ENCODE data around the gene WNT5A. TPM values are rescaled to one million over a fixed set of nuclear protein-coding genes. Genes with fewer than 3 reads are reported as not detected.

Gene WNT5A
- polyA plus RNA-seq, 2 donors: 9.1 to 11.1 TPM

- H3K27ac ChIP-seq (ENCODE audit: low read depth in 2 of 2, low read length in 1 of 2): no peak overlapping the region
- H3K27me3 ChIP-seq (ENCODE audit: control insufficient read depth in 1 of 2, insufficient read depth in 2 of 2, low read length in 2 of 2): no peaks in the 10 kb centered on the region
- WGBS, 2 donors: 86 to 87% methylated on average over 12 of the region's 12 CpGs
- no peaks in the 10 kb centered on the region for H3K9me3 ChIP-seq (ENCODE audit: control insufficient read depth in 2 of 2, insufficient read depth in 1 of 2, low read depth in 1 of 2, low read length in 1 of 2)
- no peaks in the 10 kb centered on the region for H3K36me3 ChIP-seq (ENCODE audit: control insufficient read depth in 2 of 2, insufficient read depth in 2 of 2, low read length in 1 of 2)
- no peaks in the 10 kb centered on the region for H3K4me1 ChIP-seq (ENCODE audit: control insufficient read depth in 2 of 2, insufficient read depth in 2 of 2, low read length in 1 of 2)
- H3K4me3 ChIP-seq (ENCODE audit: low read depth in 1 of 2, low read length in 2 of 2): no peak overlapping the region
Observed at GRCh38 chr3:55455915-55456314, 31.2 kb downstream of the WNT5A start.

- 57 to 61% methylated on average over 3 of the region's 3 CpGs for WGBS, 2 donors
- no peaks in the 10 kb centered on the region for H3K4me1 ChIP-seq (ENCODE audit: control insufficient read depth in 2 of 2, insufficient read depth in 2 of 2, low read length in 1 of 2)
Observed at GRCh38 chr3:55454611-55455010, 32.5 kb downstream of the WNT5A start.

GRCh38 chr3:55453886-55454496, 33.1 kb downstream of the WNT5A start:
- no peak overlapping the region for H3K27ac ChIP-seq (ENCODE audit: low read depth in 2 of 2, low read length in 1 of 2)
- no peak overlapping the region for H3K4me3 ChIP-seq (ENCODE audit: low read depth in 1 of 2, low read length in 2 of 2)
- 52 to 56% methylated on average over 3 of the region's 3 CpGs for WGBS, 2 donors
- no peaks in the 10 kb centered on the region for H3K27me3 ChIP-seq (ENCODE audit: control insufficient read depth in 1 of 2, insufficient read depth in 2 of 2, low read length in 2 of 2)
- no peaks in the 10 kb centered on the region for H3K4me1 ChIP-seq (ENCODE audit: control insufficient read depth in 2 of 2, insufficient read depth in 2 of 2, low read length in 1 of 2)
- no peaks in the 10 kb centered on the region for H3K9me3 ChIP-seq (ENCODE audit: control insufficient read depth in 2 of 2, insufficient read depth in 1 of 2, low read depth in 1 of 2, low read length in 1 of 2)
- no peaks in the 10 kb centered on the region for H3K36me3 ChIP-seq (ENCODE audit: control insufficient read depth in 2 of 2, insufficient read depth in 2 of 2, low read length in 1 of 2)

More at GRCh38 chr3:55454611-55455010, 32.5 kb downstream of the WNT5A start:
- Histone ChIP-seq H3K27me3 (ENCODE audit: control insufficient read depth in 1 of 2, insufficient read depth in 2 of 2, low read length in 2 of 2) (no peaks in the 10 kb centered on the region), H3K4me3 (ENCODE audit: low read depth in 1 of 2, low read length in 2 of 2) (no peak overlapping the region), H3K36me3 (ENCODE audit: control insufficient read depth in 2 of 2, insufficient read depth in 2 of 2, low read length in 1 of 2) (no peaks in the 10 kb centered on the region), H3K9me3 (ENCODE audit: control insufficient read depth in 2 of 2, insufficient read depth in 1 of 2, low read depth in 1 of 2, low read length in 1 of 2) (no peaks in the 10 kb centered on the region), H3K27ac (ENCODE audit: low read depth in 2 of 2, low read length in 1 of 2) (no peak overlapping the region)

GRCh38 chr3:55452886-55453285, 34.2 kb downstream of the WNT5A start:
- Histone ChIP-seq H3K27ac (ENCODE audit: low read depth in 2 of 2, low read length in 1 of 2) (no peak overlapping the region), H3K4me1 (ENCODE audit: control insufficient read depth in 2 of 2, insufficient read depth in 2 of 2, low read length in 1 of 2) (no peaks in the 10 kb centered on the region), H3K27me3 (ENCODE audit: control insufficient read depth in 1 of 2, insufficient read depth in 2 of 2, low read length in 2 of 2) (no peaks in the 10 kb centered on the region), H3K36me3 (ENCODE audit: control insufficient read depth in 2 of 2, insufficient read depth in 2 of 2, low read length in 1 of 2) (no peaks in the 10 kb centered on the region), H3K9me3 (ENCODE audit: control insufficient read depth in 2 of 2, insufficient read depth in 1 of 2, low read depth in 1 of 2, low read length in 1 of 2) (no peaks in the 10 kb centered on the region), H3K4me3 (ENCODE audit: low read depth in 1 of 2, low read length in 2 of 2) (no peak overlapping the region)
- WGBS, 2 donors: 88 to 89% methylated on average over 2 of the region's 2 CpGs

- 75 to 84% methylated on average over 1 of the region's 1 CpG for WGBS, 2 donors
- Histone ChIP-seq H3K4me3 (ENCODE audit: low read depth in 1 of 2, low read length in 2 of 2) (no peak overlapping the region), H3K9me3 (ENCODE audit: control insufficient read depth in 2 of 2, insufficient read depth in 1 of 2, low read depth in 1 of 2, low read length in 1 of 2) (no peaks in the 10 kb centered on the region), H3K27me3 (ENCODE audit: control insufficient read depth in 1 of 2, insufficient read depth in 2 of 2, low read length in 2 of 2) (no peaks in the 10 kb centered on the region), H3K27ac (ENCODE audit: low read depth in 2 of 2, low read length in 1 of 2) (no peak overlapping the region), H3K36me3 (ENCODE audit: control insufficient read depth in 2 of 2, insufficient read depth in 2 of 2, low read length in 1 of 2) (no peaks in the 10 kb centered on the region), H3K4me1 (ENCODE audit: control insufficient read depth in 2 of 2, insufficient read depth in 2 of 2, low read length in 1 of 2) (peaks cover 0 to 2% of the 10 kb centered on the region in 2 donors)
Observed at GRCh38 chr3:55449527-55449926, 37.6 kb downstream of the WNT5A start.

GRCh38 chr3:55446850-55447249, 40.3 kb downstream of the WNT5A start:
- Histone ChIP-seq H3K27me3 (ENCODE audit: control insufficient read depth in 1 of 2, insufficient read depth in 2 of 2, low read length in 2 of 2) (no peaks in the 10 kb centered on the region), H3K9me3 (ENCODE audit: control insufficient read depth in 2 of 2, insufficient read depth in 1 of 2, low read depth in 1 of 2, low read length in 1 of 2) (no peaks in the 10 kb centered on the region), H3K4me1 (ENCODE audit: control insufficient read depth in 2 of 2, insufficient read depth in 2 of 2, low read length in 1 of 2) (peaks cover 0 to 2% of the 10 kb centered on the region in 2 donors), H3K36me3 (ENCODE audit: control insufficient read depth in 2 of 2, insufficient read depth in 2 of 2, low read length in 1 of 2) (no peaks in the 10 kb centered on the region), H3K4me3 (ENCODE audit: low read depth in 1 of 2, low read length in 2 of 2) (no peak overlapping the region), H3K27ac (ENCODE audit: low read depth in 2 of 2, low read length in 1 of 2) (no peak overlapping the region)
- 44 to 49% methylated on average over 7 of the region's 7 CpGs for WGBS, 2 donors

GRCh38 chr3:55445551-55445950, 41.6 kb downstream of the WNT5A start:
- no peak overlapping the region for H3K27ac ChIP-seq (ENCODE audit: low read depth in 2 of 2, low read length in 1 of 2)
- no peaks in the 10 kb centered on the region for H3K27me3 ChIP-seq (ENCODE audit: control insufficient read depth in 1 of 2, insufficient read depth in 2 of 2, low read length in 2 of 2)
- no peaks in the 10 kb centered on the region for H3K9me3 ChIP-seq (ENCODE audit: control insufficient read depth in 2 of 2, insufficient read depth in 1 of 2, low read depth in 1 of 2, low read length in 1 of 2)
- 67 to 70% methylated on average over 6 of the region's 6 CpGs for WGBS, 2 donors
- peaks cover 0 to 2% of the 10 kb centered on the region in 2 donors for H3K4me1 ChIP-seq (ENCODE audit: control insufficient read depth in 2 of 2, insufficient read depth in 2 of 2, low read length in 1 of 2)
- no peaks in the 10 kb centered on the region for H3K36me3 ChIP-seq (ENCODE audit: control insufficient read depth in 2 of 2, insufficient read depth in 2 of 2, low read length in 1 of 2)
- H3K4me3 ChIP-seq (ENCODE audit: low read depth in 1 of 2, low read length in 2 of 2): no peak overlapping the region

- no peak overlapping the region for H3K4me3 ChIP-seq (ENCODE audit: low read depth in 1 of 2, low read length in 2 of 2)
- no peaks in the 10 kb centered on the region for H3K27me3 ChIP-seq (ENCODE audit: control insufficient read depth in 1 of 2, insufficient read depth in 2 of 2, low read length in 2 of 2)
- WGBS, 2 donors: 87 to 88% methylated on average over 3 of the region's 3 CpGs
- no peaks in the 10 kb centered on the region for H3K36me3 ChIP-seq (ENCODE audit: control insufficient read depth in 2 of 2, insufficient read depth in 2 of 2, low read length in 1 of 2)
- H3K4me1 ChIP-seq (ENCODE audit: control insufficient read depth in 2 of 2, insufficient read depth in 2 of 2, low read length in 1 of 2): peaks cover 0 to 2% of the 10 kb centered on the region in 2 donors
- H3K9me3 ChIP-seq (ENCODE audit: control insufficient read depth in 2 of 2, insufficient read depth in 1 of 2, low read depth in 1 of 2, low read length in 1 of 2): no peaks in the 10 kb centered on the region
- H3K27ac ChIP-seq (ENCODE audit: low read depth in 2 of 2, low read length in 1 of 2): no peak overlapping the region
Observed at GRCh38 chr3:55443346-55443745, 43.8 kb downstream of the WNT5A start.

GRCh38 chr3:55442861-55443260, 44.2 kb downstream of the WNT5A start:
- H3K9me3 ChIP-seq (ENCODE audit: control insufficient read depth in 2 of 2, insufficient read depth in 1 of 2, low read depth in 1 of 2, low read length in 1 of 2): no peaks in the 10 kb centered on the region
- H3K36me3 ChIP-seq (ENCODE audit: control insufficient read depth in 2 of 2, insufficient read depth in 2 of 2, low read length in 1 of 2): no peaks in the 10 kb centered on the region
- WGBS, 2 donors: 79 to 84% methylated on average over 3 of the region's 3 CpGs
- peaks cover 0 to 2% of the 10 kb centered on the region in 2 donors for H3K4me1 ChIP-seq (ENCODE audit: control insufficient read depth in 2 of 2, insufficient read depth in 2 of 2, low read length in 1 of 2)
- no peak overlapping the region for H3K27ac ChIP-seq (ENCODE audit: low read depth in 2 of 2, low read length in 1 of 2)
- no peaks in the 10 kb centered on the region for H3K27me3 ChIP-seq (ENCODE audit: control insufficient read depth in 1 of 2, insufficient read depth in 2 of 2, low read length in 2 of 2)
- no peak overlapping the region for H3K4me3 ChIP-seq (ENCODE audit: low read depth in 1 of 2, low read length in 2 of 2)

- 84 to 86% methylated on average over 4 of the region's 4 CpGs for WGBS, 2 donors
Observed at GRCh38 chr3:55441499-55441898, 45.6 kb downstream of the WNT5A start.

More at GRCh38 chr3:55441499-55441898, 45.6 kb downstream of the WNT5A start:
- H3K4me1 ChIP-seq (ENCODE audit: control insufficient read depth in 2 of 2, insufficient read depth in 2 of 2, low read length in 1 of 2): no peaks in the 10 kb centered on the region
- H3K27me3 ChIP-seq (ENCODE audit: control insufficient read depth in 1 of 2, insufficient read depth in 2 of 2, low read length in 2 of 2): no peaks in the 10 kb centered on the region
- H3K9me3 ChIP-seq (ENCODE audit: control insufficient read depth in 2 of 2, insufficient read depth in 1 of 2, low read depth in 1 of 2, low read length in 1 of 2): no peaks in the 10 kb centered on the region
- H3K4me3 ChIP-seq (ENCODE audit: low read depth in 1 of 2, low read length in 2 of 2): no peak overlapping the region
- H3K36me3 ChIP-seq (ENCODE audit: control insufficient read depth in 2 of 2, insufficient read depth in 2 of 2, low read length in 1 of 2): no peaks in the 10 kb centered on the region
- no peak overlapping the region for H3K27ac ChIP-seq (ENCODE audit: low read depth in 2 of 2, low read length in 1 of 2)
